Measurements from ENCODE around the gene TGFBR3.
"Not testable (repeated sequence)": the region's sequence is repeated elsewhere in the genome, so short reads cannot be mapped to it uniquely, and the experiment has no call there.

Gene TGFBR3

DNA sequence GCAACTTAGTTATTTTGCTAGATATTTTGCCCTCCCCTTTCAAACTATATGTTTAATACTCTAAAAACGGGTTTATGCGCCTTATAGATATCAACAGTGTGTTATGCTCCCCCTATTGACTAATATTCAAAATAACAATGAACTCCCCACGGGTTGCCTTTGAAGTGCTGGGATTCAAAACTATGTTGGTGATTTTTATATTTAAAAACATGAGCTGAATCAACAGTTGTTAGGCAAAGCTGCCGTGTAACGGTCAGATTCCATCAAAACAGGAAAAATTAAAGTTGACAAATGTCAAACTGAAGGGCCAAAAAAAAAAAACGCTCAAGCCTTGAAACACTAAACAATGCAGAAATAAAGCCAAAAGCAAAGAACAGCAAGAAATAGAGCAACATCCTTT, 2.5 kb downstream of the TGFBR3 start:
- DNase-seq (ENCODE audit: low spot score) = no peak

DNA sequence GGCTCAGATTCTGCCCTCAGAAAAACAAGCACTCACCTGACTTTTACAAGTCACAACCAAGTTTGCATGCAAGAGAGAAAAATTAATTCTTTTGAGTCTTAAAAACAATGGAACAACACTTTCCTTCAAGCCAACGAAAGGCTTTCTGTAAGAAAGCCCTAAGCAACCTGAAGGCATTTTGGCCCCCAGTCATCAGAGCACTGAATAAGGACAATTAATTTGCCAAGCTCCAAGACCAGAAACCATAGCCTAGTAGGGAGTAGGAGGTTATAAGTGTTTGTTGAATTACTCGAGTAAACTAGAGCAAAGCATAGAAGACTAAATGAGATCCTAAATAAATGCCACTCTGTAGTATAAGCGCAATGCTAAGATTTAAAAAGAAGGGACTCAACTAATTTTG, 4.7 kb downstream of the TGFBR3 start:
- DNase-seq (ENCODE audit: low spot score) = no peak

DNA sequence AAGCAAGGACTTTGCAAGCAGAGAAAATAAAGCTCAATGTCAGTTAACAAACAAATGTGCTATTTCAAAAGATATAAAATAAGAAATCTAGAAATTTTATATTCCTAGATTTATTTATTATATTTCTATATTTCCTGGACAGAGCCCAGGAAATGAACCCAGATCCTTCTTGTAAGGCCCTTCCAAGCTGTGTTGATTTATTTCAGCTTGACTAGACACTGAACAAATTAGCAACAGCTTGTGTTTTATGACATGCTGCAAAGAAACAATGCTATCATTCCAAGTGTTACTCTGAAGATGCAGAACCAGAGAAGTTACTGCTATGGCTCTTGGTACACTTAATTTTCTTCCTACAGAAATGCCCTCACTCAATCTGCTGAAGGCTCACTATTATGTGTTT, 6.2 kb downstream of the TGFBR3 start:
- no peak for DNase-seq (ENCODE audit: low spot score)

DNA sequence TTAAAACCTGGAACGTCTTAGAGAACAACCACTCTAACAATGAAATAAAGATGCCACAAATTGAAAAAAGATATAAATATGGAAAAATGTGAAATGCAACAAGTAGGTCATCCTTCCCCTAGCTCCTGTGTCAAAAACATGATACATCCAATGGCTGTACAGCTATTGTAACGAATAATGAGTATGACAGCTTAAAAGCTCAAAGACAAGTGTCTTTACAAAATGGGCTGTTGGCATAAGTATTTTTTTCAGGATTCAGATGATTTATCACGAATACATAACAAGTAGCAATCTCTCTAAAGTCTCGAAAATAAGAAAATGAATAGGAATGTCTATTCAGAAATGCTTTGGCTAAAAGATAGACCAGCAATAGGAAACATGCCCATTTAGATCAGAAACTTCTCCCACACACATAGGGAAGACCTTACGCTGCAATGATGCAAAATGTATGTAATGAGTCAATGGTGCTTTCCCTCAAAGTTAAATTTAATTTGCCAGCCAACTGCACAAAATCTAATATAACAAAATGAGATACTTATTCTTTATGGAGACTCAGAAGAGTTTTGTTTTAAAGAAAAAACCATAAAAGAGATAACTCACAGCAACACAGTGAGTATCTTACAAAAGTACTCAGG, 8.3 kb downstream of the TGFBR3 start:
- no peak for DNase-seq (ENCODE audit: low spot score)

DNA sequence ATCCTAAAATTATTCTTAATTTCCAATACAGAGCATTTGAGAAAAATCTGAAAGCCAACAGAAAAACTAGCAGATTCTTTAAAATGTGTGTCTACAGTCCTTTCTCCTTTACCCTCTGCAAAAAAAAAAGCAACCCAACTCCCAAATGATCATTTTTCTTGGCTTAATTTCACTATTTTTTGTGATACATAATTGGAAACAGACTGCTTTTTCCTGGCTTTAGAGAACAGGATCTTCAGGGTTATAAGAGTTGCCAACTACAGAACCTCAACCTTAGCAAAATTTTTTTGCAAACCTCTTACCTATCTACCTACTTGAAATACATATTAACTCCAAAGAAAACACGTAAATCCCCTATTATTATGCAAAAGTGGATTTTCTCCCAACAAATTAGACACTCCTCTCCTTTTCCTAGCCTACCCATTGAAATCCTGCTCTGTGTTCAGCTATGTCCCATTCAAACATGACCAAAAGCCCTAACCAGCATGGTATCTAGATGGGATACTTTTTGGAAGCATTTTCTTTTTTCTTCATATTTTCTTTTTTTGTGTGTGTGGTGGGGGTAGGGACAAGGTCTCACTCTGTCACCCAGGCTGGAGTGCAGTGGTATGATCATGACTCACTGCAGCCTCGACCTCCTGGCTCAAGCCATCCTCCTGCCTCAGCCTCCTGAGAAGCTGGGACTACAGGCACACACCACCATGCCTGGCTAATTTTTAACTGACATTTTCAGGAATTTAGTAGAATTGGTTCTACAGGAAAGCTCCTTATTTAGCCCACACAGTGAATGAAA, 9.0 kb downstream of the TGFBR3 start:
- DNase-seq (ENCODE audit: low spot score) = no peak

DNA sequence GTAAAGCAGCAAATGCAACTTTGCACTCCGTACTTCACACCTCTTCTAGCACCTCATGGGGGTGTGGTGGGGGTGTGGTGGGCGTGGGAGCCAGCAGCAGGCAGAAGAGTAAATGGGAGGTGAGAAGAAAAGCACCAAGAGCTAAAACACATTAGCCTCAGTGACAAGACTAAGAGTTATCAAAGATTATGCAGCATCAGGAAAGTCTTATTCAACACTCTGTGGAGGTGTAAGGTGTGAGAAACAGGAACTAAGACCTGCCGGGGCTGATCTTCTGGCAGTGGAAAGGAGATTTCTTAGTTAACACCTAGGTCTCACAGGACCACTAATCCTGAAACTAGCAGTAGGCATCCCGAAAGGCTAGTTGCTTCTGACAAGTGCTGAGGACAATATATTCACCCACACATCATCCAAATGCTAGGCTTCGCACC, 9.9 kb downstream of the TGFBR3 start:
- DNase-seq (ENCODE audit: low spot score) = no peak

DNA sequence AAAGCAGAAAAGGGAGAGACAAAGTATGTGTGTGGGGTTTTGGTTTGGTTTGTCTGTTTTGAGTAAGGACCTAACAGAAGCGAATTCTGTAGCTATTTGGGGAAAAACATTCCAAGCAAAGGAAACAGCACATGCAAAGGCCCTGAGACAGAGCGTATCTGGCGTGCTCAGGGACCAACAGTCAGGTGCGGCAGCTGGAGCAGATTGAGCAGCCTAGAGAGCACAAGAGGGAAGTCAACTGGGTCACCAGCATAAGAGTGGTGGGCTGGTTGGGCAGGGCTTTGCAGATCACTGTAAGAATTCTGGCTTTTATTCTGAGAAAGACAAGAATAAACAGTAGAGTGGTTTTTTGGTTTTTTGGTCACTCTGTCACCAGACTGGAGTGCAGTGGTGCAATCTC, 11.8 kb downstream of the TGFBR3 start:
- DNase-seq (ENCODE audit: low spot score) = no peak

DNA sequence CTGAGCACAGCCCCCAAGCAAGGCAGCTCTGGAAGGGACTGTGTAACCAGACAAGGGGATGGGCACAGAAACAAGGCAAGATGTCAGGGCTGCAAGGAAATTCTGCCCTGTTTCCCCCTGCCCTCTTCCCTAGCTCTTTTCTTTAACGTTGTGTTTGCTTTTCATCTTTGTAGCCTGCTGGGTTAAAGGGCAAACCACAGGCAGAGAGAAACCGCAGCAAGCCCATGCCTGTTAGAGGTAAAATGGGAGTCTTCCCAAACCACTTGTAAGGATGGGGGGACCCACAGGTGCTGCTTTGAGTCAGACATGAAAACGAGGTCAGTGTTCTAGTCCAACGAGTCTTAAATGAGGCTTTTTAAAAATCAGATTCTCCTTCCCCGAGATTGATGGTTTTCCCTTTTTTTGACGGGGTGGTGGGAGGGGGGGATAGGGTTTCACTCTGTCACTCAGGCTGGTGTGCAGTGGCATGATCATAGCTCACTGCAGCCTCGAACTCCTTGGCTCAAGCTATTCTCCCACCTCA, 13.3 kb downstream of the TGFBR3 start:
- no peak for DNase-seq (ENCODE audit: low spot score)

DNA sequence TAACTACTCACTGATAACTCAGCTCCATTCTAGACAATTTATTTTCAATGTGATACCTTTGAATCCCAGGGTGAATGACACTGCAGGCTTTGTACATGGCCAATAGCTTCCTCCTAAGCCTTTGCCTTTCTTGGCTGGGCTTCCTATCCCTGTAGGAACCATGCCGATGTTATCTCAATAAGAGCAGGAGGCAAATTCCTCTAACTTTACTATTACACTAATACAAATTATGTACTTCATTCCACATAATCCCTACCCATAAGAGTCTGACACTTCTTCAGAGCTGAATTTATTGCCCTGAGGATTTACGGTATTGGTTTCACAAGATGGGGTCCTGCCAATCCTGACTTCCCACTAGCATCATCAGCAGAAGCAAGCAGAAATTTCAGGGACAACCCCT, 14.0 kb downstream of the TGFBR3 start:
- no peak for DNase-seq (ENCODE audit: low spot score)

DNA sequence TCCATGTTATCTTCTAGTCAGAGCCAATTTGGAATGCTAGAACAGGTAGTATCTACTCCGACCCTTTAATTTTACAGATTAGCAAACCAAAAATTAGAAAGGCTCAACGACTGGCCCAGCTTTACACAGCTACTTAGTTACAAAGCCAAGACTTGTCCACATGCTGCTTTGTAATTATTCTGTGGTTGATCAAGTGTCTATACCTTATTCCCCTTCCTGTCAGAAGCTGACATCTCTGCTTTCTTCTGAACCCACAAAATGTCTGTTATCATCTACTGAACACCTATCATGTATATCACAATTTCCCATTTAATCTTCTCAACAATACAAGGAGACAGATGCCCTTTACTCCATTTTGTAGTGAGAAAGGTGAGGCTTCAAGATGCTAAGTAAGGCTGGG, 15.6 kb downstream of the TGFBR3 start:
- no peak for DNase-seq (ENCODE audit: low spot score)

DNA sequence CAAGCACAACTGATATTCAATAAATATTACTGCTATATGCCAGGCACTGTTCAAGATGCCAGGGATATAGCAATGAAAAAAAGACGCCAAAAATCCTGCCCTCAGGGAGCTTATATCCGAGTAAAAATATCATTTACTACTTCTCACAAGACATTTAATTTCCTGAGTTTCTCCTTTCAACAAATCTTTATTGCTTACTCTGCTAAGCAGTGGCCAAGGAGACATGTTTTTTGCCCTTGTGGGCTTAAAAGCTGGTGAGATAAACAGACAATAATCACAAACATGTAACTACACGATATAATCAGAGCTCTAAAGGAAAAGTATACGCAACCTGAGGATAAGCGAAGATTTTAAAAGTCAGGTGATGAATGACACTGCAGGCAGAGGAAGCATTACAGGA, 19.5 kb downstream of the TGFBR3 start:
- no peak for DNase-seq (ENCODE audit: low spot score)

DNA sequence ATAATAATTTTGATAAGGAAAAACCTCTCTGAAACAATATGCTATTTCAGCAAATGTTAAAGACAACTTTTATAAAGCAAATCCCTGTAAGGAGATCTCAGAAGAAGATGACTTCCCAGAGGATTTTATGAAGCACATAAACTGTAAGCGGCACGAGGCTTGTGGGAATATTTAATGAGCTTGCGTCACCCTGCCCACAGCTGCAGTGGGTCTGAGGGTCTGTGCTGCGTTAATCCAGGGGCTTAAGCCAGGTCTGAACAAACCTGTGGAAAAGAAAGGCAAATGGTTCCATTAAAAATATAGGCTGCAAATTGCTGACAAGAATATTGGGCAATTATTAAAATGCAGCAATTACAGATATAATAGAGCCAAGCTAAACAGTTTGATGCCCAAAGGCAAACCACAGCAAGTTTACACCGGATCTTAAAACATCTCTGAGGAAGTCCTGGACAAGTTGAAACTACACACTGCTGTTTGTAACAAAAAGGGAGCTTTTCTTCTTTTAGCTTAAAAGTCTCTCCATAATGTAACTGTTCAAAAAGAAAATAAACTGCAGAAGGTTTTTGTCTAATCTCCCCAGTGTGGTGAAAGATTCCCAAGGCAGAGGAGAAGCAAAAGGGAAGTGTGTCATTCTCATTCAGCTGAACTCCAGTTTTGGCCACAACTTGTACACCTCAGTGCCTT, 21.8 kb downstream of the TGFBR3 start:
- DNase-seq (ENCODE audit: low spot score) = no peak

DNA sequence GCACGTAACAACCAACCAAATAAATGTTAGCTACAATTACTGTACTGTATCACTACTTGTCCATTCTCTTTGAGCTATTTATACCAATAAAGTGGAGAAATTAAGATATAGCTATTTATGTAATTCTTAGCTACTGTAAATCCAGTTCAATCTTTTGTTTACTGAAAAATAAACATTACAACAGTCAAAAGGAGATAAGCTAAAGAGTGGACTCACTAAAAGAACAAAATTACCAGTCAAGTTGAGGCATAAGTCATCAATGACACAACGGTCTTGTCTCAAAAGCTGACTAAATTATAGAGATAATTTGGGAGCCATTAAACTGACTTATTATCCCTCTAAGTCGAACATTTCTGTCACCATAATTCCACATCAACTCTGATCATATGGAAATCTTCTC, 22.5 kb downstream of the TGFBR3 start:
- DNase-seq (ENCODE audit: low spot score) = no peak

DNA sequence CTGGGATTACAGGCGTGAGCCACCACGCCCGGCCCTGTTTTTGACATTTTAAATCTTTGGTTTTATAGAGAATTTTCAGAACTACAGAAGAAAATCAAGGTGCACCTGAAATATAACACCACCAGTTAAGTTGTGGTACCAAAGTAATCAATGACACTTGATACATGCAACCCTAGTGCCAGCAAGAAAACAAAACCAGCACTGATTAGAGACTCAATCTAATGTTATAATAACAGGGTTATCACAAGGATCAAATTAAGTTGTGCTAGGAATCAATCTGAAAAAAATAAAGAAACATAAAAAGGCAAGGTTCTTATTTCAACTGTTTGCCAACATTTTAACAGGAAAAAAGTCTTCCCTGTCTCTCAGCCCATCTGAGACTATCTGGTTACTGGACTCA, 23.8 kb downstream of the TGFBR3 start:
- DNase-seq (ENCODE audit: low spot score) = no peak

DNA sequence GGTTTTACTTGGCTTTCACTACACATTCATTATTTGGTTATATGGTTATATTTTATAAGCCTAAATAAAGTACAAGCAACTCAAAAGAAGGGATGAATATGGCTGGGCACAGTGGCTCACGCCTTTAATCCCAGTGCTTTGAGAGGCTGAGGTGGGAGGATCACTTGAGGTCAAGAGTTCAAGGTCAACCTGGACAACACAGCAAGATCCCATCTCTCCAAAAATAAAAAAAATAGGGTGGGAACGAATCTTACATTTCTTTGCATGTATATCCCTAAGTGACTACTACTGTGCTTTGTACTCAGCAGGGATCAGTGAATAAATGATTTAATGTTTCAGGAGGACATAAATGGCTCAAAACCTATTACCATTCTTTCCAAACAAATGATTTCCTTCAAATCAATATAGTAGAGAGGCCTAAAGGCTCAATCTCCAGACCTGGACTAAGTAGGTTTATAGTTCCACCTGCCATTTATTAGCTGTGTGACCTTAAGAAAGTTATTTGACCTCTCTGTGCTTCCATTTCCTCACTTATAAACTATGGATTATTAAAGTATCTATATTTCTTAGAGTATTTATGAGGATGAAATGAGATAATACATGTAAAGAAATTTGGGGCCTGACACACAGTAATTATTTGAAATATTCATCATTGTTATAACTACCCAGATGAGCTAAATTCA, 28.3 kb downstream of the TGFBR3 start:
- DNase-seq (ENCODE audit: low spot score) = no peak

DNA sequence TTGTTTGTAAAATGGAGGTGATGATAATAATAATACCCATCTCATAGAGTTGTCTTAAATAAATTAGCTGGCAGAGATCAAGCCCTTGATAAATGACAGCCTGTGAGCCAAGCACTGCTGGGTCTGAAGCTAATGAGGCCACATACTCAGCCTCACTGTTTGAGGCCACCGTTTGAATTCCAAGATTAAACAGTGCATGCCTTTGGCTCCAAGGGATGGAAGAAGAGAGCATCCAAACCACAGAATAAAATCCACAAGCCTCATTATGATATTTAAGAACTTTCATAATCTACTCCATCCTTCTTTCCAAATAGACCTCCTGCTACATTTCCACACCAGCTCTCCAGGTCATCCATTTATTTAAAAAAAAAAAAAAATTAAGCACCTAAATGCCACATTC, 29.0 kb downstream of the TGFBR3 start:
- no peak for DNase-seq (ENCODE audit: low spot score)

DNA sequence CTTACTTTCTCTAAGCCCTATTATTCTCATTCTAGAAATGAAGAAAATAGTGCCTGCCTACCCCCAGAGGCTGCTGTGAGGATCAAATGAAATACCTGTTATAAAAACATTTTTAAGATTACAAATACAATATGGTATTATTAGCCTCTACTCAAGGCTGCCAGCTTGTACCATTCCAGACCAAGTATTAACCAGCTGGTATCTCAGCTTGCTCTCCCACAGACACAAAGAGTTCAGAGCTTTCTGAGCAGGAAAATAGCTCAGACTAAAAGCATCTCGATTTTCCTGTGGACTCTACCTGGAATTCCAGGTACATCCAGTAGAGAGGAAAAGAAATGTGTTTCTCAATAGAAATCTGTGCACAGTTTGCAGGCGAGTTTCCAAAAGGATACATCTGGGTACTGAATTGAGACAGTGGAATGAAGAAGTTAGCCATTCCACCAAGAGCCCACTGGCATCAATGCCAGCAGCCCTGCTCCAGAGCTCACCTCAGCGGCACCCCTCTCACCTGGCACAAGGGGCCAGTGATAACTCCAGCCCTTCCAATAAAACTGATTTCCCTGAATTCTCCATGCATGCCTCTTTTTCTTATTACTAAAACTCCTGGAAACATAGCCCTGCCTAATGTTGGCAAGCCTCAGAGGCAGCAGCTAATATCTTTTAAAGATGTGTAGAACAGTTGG, 31.0 kb downstream of the TGFBR3 start:
- no peak for DNase-seq (ENCODE audit: low spot score)

DNA sequence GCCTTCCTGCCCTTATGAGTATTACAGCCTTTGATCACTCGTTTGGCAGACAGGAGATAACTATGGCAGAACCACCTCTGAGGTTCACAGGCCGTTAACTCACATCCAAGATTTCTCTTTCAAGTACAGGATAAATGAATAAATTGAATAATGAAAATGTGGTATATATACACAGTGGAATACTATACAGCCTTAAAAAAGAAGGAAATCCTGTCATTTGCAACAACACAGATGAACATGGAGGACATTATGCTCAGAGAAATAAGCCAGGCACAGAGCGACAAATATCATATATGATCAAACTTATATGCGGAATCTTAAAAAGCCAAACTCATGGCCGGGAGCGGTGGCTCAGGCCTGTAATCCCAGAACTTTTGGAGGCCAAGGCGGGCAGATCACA, 32.6 kb downstream of the TGFBR3 start:
- no peak for DNase-seq (ENCODE audit: low spot score)

DNA sequence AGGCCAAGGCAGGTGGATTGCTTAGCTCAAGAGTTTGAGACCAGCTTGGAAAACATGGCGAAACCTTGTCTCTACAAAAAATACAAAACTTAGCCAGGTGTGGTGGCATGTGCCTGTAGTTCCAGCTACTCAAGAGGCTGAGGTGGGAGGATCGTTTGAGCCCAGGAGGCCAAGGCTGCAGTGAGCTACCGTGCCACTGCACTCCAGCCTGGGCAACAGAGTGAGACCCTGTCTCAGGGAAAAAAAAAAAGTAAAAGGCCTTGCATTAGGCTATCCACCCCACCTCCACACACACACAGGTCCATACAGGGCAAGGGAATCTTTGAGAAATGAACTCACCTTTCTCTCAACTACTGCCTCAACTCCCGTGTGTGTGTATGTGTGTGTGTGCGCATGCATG, 33.9 kb downstream of the TGFBR3 start:
- not testable (repeated sequence) for DNase-seq (ENCODE audit: low spot score)

DNA sequence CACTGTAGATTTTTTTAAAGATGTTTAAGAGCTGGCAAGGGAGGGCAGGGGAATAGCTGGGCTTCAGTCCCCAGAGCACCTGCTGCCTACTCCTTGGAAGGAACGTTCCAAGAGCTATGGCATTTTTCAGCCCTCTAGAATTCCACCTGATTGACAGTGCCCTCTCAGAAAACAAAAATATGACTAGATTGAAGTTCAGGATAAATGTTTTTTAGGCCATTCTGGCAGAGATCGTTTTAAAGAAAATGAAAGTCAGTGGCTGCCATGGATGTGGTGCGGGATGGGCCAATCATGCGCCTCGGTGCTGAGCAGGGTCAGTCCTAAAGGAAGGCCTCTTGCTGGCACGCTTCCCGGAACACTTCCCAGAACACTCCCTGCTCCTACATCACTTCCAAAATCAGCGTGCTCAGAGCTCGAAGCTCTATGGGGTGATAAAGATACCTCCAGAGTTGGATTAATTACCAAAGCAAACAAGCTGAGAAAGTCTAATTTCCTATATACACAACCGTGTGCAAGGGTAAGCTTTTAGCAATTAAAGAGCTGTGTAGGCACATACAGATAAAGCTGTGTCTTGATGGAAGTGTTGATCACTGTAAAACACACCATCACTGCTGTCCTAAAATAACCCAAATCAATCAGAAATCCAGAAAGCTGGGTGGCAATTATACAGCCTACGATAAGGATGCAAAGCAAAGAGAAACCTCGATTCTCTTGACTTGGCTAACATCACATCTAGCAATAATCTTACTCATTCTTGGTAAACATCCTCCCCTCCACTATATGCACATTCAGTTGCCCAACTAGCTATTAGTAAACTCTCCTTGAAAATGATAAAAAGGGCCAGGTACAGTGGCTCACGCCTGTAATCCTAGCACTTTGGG, 34.6 kb downstream of the TGFBR3 start:
- no peak for DNase-seq (ENCODE audit: low spot score)

DNA sequence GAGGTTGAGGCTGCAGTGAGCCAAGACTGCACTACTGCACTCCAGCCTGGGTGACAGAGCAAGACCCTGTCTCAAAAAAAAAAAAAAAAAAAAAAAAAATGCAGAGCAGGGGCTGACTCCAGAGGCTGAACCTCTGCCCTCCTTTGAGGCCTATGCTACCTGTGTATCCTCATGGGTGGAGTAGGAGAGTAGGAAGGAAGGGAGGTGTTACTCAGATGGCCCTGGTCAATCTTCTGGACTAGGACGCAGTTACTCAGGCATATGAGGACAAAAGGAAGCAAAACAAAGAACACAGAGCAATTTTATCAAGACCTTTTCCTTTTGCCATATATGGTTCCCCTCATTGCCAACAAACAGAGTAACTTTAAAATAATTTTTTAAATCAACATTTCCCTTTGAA, 35.2 kb downstream of the TGFBR3 start:
- no peak for DNase-seq (ENCODE audit: low spot score)
